ENCODE data around the gene DISP3. TPM values are rescaled to one million over a fixed set of nuclear protein-coding genes. Genes with fewer than 3 reads are reported as not detected.

DISP3 gene
- total and polyA plus RNA-seq, 2 of the 4 experiments (the other 2 are of a cell fraction), result 0.05 TPM; not detected in 1

DNA sequence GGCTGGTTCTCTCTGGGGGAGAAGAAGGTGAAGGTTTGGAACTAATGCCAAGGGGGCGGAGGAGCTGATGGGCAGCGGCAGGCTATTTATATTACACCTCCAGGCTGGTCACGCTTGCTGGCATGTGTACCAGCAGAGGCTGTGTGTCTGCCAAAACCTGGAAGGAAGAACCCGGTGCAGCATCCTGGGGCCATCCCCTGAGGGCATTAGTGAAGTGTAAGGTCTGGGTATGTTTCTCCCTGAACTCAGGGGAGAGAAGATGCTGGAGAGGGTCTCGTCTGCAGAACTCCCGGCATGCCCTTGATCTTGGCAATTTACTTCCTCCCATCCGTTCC, 5.3 kb downstream of the DISP3 start:
- H2BK20ac ChIP-seq (ENCODE audit: low read depth, low read length), result no peak overlapping the region
- no peaks in the 10 kb centered on the region for H3K4me1 ChIP-seq (ENCODE audit: control insufficient read depth, insufficient read depth, low read length)
- H2BK120ac ChIP-seq (ENCODE audit: low read depth, low read length), result no peak overlapping the region
- dilution Hi-C loops (cut with HindIII; ENCODE audit: low sequenced_read_pairs, unreplicated experiment) (no loop called here), intact Hi-C loops (cut with micrococcal nuclease) (no loop called here), in situ Hi-C loops (cut with MboI; ENCODE audit: low sequenced_read_pairs) (no loop called here)
- H3K56ac ChIP-seq (ENCODE audit: extremely low read depth, insufficient read depth, low read length), result no peak overlapping the region
- no peak overlapping the region for H4K8ac ChIP-seq (ENCODE audit: low read depth in 2 of 2, low read length in 2 of 2)
- TF ChIP-seq MAZ (IDR thresholded peaks at IDR 0.05; ENCODE audit: borderline replicate concordance, low read depth, low read length) (no peak), CHD1 (IDR thresholded peaks at IDR 0.05; ENCODE audit: low read depth, low read length) (no peak), BHLHE40 (IDR thresholded peaks at IDR 0.05; ENCODE audit: low read depth, low read length) (no peak), MAFK (IDR thresholded peaks at IDR 0.05; ENCODE audit: low read depth, low read length) (no peak), CEBPB (IDR thresholded peaks at IDR 0.05; ENCODE audit: low read depth, low read length) (no peak), SMC3 (IDR thresholded peaks at IDR 0.05; ENCODE audit: low read depth, low read length) (no peak), FOS (IDR thresholded peaks at IDR 0.05; ENCODE audit: low read depth, low read length) (no peak), RFX5 (IDR thresholded peaks at IDR 0.05; ENCODE audit: low read depth, low read length) (no peak), RAD21 (IDR thresholded peaks at IDR 0.05; ENCODE audit: low read length) (no peak)
- TF ChIP-seq, protein P1, sequence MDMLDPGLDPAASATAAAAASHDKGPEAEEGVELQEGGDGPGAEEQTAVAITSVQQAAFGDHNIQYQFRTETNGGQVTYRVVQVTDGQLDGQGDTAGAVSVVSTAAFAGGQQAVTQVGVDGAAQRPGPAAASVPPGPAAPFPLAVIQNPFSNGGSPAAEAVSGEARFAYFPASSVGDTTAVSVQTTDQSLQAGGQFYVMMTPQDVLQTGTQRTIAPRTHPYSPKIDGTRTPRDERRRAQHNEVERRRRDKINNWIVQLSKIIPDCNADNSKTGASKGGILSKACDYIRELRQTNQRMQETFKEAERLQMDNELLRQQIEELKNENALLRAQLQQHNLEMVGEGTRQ (IDR thresholded peaks at IDR 0.05; ENCODE audit: low read depth, low read length), result no peak
- TF ChIP-seq, protein P2, sequence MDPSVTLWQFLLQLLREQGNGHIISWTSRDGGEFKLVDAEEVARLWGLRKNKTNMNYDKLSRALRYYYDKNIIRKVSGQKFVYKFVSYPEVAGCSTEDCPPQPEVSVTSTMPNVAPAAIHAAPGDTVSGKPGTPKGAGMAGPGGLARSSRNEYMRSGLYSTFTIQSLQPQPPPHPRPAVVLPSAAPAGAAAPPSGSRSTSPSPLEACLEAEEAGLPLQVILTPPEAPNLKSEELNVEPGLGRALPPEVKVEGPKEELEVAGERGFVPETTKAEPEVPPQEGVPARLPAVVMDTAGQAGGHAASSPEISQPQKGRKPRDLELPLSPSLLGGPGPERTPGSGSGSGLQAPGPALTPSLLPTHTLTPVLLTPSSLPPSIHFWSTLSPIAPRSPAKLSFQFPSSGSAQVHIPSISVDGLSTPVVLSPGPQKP (IDR thresholded peaks at IDR 0.05; ENCODE audit: borderline replicate concordance, low read depth, low read length), result no peak
- TF ChIP-seq, protein P3, sequence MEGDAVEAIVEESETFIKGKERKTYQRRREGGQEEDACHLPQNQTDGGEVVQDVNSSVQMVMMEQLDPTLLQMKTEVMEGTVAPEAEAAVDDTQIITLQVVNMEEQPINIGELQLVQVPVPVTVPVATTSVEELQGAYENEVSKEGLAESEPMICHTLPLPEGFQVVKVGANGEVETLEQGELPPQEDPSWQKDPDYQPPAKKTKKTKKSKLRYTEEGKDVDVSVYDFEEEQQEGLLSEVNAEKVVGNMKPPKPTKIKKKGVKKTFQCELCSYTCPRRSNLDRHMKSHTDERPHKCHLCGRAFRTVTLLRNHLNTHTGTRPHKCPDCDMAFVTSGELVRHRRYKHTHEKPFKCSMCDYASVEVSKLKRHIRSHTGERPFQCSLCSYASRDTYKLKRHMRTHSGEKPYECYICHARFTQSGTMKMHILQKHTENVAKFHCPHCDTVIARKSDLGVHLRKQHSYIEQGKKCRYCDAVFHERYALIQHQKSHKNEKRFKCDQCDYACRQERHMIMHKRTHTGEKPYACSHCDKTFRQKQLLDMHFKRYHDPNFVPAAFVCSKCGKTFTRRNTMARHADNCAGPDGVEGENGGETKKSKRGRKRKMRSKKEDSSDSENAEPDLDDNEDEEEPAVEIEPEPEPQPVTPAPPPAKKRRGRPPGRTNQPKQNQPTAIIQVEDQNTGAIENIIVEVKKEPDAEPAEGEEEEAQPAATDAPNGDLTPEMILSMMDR (conservative IDR thresholded peaks at IDR 0.05; ENCODE audit: low read depth, low read length), result no peak
- DNase-seq (no peak), ATAC-seq (ENCODE audit: low read depth) (no peak)
- no peak overlapping the region for H3K23ac ChIP-seq (ENCODE audit: low read depth, low read length)
- no TSS peak for BruUV-seq (replicated peaks)
- H3K9me1 ChIP-seq (ENCODE audit: insufficient read depth, low read length), result no peaks in the 10 kb centered on the region
- H4K5ac ChIP-seq (ENCODE audit: low read depth, low read length), result no peak overlapping the region
- no peak overlapping the region for H3K4me2 ChIP-seq (ENCODE audit: low read depth, low read length)
- H2AK9ac ChIP-seq (replicated peaks; ENCODE audit: low read depth, low read length, poor library complexity), result no peak overlapping the region
- H3K9me3 ChIP-seq (ENCODE audit: control insufficient read depth, insufficient read depth, low read length), result no peaks in the 10 kb centered on the region
- H2AK5ac ChIP-seq (ENCODE audit: low read depth, low read length), result no peak overlapping the region
- no peaks in the 10 kb centered on the region for H4K20me1 ChIP-seq (ENCODE audit: insufficient read depth, low read length)
- no peaks in the 10 kb centered on the region for H3K79me1 ChIP-seq (ENCODE audit: low read depth in 1 of 2, low read length in 2 of 2)
- no peak overlapping the region for H3K4ac ChIP-seq (ENCODE audit: low read depth, low read length)
- no peak overlapping the region for H2AFZ ChIP-seq (replicated peaks; ENCODE audit: low read length, poor library complexity)
- H3K4me3 ChIP-seq (ENCODE audit: insufficient read depth, low read depth, low read length), result no peak overlapping the region
- ChIA-PET CTCF (no interaction called here), POLR2A (ENCODE audit: unreplicated experiment) (no interaction called here)
- no peak overlapping the region for H3K14ac ChIP-seq (replicated peaks; ENCODE audit: low read depth, low read length)
- peaks cover 16% of the 10 kb centered on the region for H3K27me3 ChIP-seq (ENCODE audit: control insufficient read depth, insufficient read depth, low read length)
- no peaks in the 10 kb centered on the region for H3K36me3 ChIP-seq (ENCODE audit: control insufficient read depth, insufficient read depth, low read length)
- no peak overlapping the region for H3K27ac ChIP-seq (ENCODE audit: insufficient read depth, low read length)
- H2BK5ac ChIP-seq (ENCODE audit: low read depth, low read length, poor library complexity, severe bottlenecking), result no peak overlapping the region
- H3K18ac ChIP-seq (ENCODE audit: low read depth, low read length), result no peak overlapping the region
- no peak overlapping the region for H3K9ac ChIP-seq (ENCODE audit: low read depth, low read length)
- H2BK15ac ChIP-seq (ENCODE audit: low read depth, low read length), result no peak overlapping the region
- 60% methylated on average over 1 of the region's 7 CpGs; no CpG with 5 or more reads in 1 of the 2 experiments for WGBS, 2 experiments (ENCODE audit: extremely low coverage in 2 of 2, insufficient read length in 1 of 2)
- no peak overlapping the region for H4K91ac ChIP-seq (ENCODE audit: insufficient read depth, low read depth, low read length)

All from IMR-90 (cell line).